Astrocyte (in vitro differentiated cells and primary cell): ENCODE measurements around the gene GHRH.

Source experiments
- CTCF ChIP-seq: IDR thresholded peaks from 2 replicates; pipeline ENCODE4 v1.5.1; 2011; ENCODE audit warnings: low read depth, mild to moderate bottlenecking, inconsistent platforms, low read length, moderate library complexity; ENCODE audit not compliant: insufficient read depth
- EZH2 ChIP-seq: IDR thresholded peaks from 2 replicates; pipeline ENCODE4 v1.6.1; 2012; ENCODE audit warnings: mild to moderate bottlenecking, low read length, inconsistent platforms; ENCODE audit not compliant: insufficient read depth

- no peak for TF ChIP-seq CTCF
- TF ChIP-seq EZH2, result no peak
These were observed 56.5 kb downstream of the GHRH start for GRCh38 chr20:37205130-37205529.
